HK-2 (cell line): Measurements from ENCODE around the gene C17orf113.

ENCODE experiments used
- DNase-seq: peaks from one replicate; pipeline ENCODE4 v3.0.0-alpha.2; 2018; ENCODE audit not compliant: unreplicated experiment

The C17orf113 gene

GRCh38 chr17:42050393-42051012, at the start of gene C17orf113:
TSS of gene C17orf113 (minus strand) at chr17:42050601. CDS start at chr17:42043376, 7,225 bp downstream.
- peak; percentile 48 for DNase-seq

DNA sequence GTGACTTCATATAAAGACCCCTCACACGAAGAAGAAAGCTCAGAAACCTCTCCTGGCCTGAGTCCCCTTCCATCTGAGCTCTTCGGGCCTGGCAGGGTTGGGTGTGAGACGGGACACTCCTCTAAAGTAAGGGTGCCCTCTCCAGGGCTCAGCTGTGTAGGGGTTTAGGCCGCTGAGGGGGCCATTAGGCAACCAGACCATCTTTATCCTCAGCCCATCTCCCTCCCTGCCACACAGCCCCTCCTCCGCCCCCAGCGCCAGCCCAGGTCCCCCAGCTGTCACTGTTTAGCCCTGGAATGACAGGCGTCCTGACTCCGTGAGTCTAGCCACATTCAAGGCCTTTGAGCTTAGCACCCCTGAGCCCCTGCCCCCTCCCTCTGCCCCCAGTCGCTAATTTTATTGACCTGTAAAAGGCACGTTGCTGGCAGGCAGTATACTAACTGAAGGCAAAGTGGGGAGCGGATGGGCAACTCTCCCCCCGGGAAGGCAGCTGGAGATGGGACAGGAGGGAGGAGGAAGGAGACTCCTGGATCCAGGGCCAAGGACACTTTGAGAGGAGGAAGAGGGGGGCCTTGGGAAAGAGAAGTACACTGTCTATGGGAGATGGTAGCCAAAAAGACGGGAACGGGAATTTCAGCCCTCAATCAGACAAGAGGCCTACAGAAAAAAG, 48.5 kb upstream of the C17orf113 start:
- DNase-seq = no peak

- DNase-seq = no peak
Measured at GRCh38 chr17:42097691-42098631, 47.6 kb upstream of the C17orf113 start, which contains the start of gene ZNF385C. TSS of gene ZNF385C (minus strand) at chr17:42098473. CDS start at chr17:42063056, 35,417 bp downstream.

DNA sequence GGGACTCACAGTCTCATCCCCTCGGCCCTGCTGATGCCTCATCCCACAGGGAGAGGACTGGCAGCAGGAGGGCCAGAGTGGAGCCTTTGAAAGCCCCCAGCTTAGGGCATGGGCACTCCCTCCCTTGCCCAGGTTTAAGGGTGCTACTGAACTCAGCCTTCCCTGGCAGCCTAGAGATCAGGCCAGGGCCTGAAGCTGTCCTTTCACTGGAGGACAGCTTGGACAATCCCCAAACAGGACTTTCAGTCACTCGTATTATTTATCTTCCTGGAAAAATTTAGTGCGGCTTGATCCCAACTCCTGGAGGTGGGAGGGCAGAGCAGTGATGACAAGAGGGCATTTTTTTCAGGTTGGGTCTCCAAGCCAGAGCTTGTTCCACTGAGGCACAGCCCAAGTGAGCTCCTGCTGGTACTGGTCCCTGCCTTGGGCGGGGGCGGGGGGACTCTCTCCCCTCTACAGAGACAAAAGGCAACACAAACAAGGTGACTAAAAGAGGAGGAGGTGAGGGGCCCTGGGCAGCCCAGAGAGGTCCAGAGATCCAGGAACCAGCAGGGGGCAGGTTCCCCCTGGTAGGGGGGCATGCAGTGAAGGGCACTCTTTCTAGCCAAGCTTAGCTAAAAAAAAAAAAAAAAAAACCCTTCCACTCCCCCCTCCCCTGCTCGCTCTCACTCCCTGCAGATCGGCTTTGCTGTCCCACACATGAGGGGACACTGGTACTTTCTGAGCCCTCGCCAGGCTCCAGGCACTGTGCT, 46.1 kb upstream of the C17orf113 start:
- DNase-seq = no peak

DNA sequence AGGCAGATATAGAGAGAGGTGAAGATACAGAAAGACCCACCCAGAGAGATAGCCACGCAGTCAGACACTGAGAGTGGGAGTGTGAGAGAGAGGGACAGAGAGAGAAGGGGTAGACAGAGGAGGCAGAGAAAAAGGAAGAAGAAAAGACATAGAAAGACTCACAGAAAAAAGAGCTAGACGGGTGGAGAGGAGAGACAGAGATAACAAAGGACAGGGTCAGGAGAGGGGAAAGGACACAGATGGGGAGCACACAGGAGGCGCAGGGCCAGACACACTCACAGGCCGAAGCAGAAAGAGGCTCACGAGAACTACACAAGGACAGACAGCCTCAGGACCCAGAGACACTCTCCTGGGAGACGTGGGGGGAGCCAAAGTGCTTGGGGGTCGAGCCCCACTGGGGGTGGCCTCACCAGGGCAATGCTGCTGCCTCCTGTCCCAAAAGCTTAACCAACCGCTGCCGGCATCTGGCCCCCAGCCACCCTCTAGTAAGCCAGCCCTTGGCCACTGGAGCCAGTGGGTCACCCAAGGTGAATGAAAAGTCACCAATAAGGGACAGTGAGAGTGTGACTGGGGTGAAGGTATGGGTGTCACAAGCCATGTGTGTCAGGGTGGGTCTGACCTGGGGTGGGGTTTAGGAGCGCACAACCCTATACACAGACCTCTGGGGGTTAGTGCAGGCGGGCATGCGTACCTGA, 44.1 kb upstream of the C17orf113 start:
- no peak for DNase-seq

DNA sequence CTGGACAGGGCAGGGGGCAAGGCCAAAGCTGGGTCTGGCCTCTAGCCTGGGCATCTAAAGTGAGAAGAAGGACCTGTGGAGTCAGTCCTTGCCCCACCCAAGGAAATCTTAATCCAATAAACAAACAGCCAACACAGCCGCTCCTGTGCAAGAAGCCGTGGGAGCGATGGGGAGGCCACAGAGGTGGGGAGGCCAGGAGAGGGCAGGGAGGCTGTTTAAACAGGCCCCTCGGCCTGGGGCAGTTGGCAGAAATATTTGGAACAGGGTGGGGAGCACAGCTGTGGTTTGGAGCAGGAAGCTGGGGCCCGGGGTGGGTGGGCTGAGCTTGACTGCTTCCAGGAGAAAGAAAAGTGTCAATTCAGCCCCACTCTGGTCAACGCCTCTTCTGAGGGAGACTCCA, 42.5 kb upstream of the C17orf113 start:
- no peak for DNase-seq

DNA sequence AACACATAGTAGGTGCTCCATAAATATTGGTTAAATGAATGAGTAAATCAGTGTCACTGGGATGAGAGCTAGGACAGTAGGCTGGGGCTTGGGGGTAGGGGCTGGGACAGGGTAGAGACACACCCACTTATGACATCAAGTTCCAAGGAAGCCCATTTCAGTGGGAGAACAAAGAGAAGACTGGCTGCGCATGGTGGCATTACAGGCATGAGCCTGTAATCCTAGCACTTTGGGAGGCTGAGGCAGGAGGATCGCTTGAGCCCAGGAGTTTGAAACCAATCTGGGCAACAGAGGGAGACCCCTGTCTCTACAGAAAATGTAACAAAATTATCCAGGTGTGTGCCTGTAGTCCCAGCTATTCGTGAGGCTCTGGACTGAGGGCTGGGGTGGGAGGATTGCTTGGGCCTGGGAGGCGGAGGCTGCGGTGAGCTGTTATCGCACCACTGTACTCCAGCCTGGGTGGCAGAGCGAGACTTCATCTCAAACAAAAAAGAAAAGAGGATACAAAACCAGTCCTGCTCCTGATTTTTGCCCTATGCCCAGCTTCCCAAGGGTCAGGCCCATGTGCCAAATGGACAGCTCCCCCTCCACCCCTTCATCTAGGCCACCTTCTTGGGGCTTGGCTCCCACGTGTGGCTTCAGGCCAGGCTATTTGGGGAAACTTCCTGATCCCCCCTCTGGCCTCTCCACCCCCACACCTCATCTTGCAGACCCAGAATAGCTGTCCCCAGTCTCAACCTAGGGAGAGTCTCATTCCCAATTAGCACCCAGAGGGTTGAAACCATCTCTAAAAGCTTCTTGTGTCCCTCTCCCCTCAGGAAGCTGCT, 40.8 kb upstream of the C17orf113 start:
- DNase-seq = no peak

GRCh38 chr17:42088736-42089135, 38.3 kb upstream of the C17orf113 start:
- no peak for DNase-seq

DNA sequence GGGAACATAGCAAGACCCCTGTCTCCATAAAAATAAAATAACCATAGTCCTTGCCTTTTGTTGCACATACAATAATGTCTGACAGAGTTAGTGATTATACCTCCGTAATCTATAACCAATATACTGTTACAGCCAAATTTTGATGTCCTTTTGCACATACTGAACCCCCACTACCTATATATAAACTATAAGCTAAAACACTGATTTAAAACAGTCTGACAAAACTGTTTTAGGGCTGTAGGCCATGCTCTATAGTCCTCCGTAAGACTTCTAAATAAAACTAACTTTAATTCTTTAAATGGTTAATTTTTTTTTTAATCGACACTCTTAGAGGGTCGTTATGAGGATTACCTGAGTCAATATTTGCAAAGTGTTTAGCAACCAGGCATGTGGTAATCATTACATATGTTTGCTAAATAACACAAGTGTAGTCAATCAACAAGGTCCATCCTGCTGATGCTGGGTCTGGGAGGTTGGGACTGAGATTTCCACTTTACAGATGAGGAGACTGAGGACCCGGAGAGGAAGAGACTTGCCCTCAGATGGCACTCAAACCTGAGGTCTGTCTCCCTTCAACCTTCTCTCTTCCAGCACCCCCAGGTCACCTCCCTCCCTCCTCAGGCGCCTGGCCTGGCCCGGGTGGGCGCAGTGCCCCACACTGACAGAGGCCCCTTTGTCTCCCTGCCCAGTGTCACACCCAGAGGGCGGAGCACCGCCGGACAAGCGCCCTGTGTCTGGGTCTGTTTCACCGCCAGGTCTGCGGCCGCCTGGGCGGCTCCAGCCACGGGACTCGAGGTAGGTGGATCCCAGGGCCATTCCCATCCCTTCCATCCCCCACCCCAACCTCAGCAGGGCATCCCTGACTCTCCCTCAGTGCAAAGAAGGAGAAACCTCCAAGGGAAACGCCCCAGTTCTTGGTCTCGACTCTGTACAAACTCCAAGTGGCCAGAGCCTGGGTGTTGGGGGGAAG, 37.6 kb upstream of the C17orf113 start:
- no peak for DNase-seq

- DNase-seq = no peak
Measured at GRCh38 chr17:42087042-42087701, 36.8 kb upstream of the C17orf113 start.

DNA sequence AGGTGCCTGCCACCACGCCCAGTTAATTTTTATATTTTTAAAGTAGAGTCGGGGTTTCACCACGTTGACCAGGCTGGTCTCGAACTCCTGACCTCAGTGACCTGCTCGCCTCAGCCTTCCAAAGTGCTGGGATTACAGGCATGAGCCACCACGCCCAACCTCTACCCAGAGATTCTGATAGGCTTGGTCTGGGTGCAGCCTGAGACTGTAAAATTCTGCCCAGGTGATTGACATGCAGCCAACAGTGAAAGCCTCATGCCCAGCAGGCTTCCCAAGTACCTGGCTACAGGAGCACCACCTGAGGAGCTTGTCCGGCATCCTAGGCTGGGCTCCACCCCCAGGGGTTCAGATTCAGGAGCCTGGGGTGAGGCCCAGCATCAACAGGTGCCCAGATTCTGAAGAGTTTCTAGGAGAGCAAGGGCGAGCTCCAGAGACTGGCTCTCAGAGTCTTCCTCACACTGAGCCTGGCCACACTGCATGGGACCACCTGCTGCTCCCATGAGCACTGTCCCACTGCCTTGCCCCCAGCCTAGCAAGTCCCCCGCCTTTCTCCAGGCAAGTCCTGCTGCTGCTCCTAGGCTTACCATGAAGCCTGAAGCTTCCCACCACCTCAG, 31.2 kb upstream of the C17orf113 start:
- no peak for DNase-seq

- DNase-seq = no peak
Measured at GRCh38 chr17:42079541-42079940, 29.1 kb upstream of the C17orf113 start.

- no peak for DNase-seq
Measured at GRCh38 chr17:42078396-42079043, 28.1 kb upstream of the C17orf113 start.

DNA sequence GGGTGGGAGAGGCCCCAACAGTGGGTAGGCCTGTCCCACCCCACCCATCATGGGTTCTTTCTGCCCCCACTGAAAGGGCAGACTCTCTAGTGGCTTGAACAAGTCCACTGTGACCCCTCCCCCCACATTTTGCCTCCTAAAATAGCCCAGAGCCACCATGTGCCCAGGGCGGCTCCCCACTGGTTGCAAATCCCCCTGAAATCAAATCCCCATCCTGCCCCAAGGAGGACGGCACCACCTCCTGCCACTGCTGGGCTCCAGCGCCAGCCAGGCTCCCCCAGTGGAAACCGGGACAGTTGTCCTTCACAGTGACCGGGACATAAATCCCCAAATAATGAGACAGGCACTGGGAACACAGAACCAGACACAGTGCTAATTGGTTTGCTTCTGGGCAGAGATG, 27.4 kb upstream of the C17orf113 start:
- DNase-seq = no peak

- DNase-seq = no peak
Measured at GRCh38 chr17:42076797-42077559, 26.6 kb upstream of the C17orf113 start.

DNA sequence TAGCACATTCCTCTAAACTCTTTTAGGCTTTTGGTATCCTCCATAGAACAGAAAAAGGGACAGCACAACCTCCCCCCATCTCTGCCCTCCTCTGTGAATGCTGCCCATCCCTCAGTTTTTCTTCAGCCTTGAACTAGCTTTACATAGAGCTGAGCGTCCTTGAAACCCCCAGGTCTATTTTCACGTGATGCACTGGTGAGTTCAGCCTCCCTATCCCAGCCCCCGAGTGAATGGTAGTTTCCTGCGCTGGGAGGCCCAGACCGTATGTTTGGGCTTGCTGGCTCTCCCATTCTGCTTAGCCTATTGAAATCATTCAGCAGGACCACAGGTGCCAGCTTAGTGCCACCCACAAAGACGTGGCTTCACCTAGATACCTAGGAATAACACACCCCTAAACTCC, 25.4 kb upstream of the C17orf113 start:
- no peak for DNase-seq
